Activated CD4-positive, alpha-beta T cell treated with anti-CD3 and anti-CD28 coated beads, Interleukin-2, amount 50 U/mL, for 48 hours (primary cell): ENCODE data around the gene MGAT4D.
A peak's percentile ranks its signal among the peaks of the same experiment; 100 is the strongest.
"Not testable (repeated sequence)": the region's sequence is repeated elsewhere in the genome, so short reads cannot be mapped to it uniquely, and the experiment has no call there.

Experiments
- DNase-seq, 2 experiments: peaks; one replicate each; pipeline ENCODE4 v3.0.0-alpha.2; 2020

MGAT4D gene

DNA sequence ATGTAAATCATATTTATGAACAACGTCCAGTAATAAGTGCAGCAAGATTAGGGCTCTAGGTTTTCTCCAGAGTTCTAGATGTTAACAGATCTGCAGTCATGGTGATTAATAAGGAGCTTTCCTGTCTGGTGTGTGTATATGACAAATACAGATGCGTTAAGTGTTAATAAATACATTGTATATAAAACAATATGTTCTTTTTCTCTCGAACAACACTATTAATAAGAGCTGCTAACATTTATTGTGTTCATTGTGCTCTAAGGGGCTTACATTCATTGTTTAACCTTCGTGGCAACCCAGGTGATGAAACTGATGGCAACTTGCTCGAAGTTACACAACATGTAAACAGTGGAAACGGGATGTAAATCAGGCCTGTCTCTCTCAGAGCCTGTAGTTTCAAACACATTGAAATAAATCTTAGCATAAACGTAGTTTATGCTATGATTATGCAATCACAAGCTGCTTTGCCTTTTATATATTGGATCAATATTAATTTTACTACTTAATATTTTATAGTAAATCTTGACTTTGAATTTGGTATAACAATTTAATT, 70.1 kb downstream of the MGAT4D start:
- DNase-seq = no peak

DNA sequence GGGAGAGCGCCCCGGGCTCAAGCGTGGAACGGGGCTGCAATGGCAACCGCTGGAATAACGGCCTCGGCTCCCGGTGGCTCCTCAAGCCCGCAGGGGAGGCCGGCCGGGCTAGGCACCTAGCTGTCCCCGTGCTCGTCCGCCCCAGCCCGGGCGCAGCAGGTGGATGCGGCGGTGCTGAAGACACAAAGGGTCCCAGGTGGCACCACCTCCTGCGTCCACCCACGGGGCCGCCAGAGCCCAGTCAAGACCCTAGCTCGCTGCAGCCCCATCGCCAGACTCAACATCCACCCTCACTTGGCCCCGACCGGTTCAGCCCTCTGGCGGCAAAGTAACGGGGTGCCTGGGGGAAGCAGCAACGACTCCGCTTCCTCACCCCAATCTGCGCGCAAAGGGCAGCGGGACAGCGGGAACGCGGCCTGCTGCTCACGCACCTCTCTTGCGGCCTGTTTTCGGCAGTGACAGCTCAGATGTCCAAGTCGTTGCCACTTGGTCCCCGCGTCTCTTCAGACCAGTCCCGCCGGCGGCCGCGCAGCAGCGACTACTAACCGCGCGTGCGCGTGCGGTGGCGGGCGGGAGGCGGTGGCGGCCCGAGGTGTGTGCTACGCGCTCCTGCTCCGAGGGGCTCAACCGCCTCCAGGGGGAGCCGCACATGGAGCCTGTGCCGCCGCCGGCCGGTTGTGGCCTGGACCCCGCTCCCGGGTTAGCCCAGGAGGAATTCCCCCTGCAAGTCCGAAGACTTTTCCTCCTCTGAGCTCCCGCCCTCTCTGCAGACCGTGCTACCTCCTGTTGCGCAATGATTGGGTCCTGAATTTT, 70.8 kb downstream of the MGAT4D start, which contains the start of gene CLGN:
Gene CLGN, minus strand, starts transcription at position 543 of the 813 bp plus-strand sequence. CDS start 14,570 bp downstream, outside the sequence.
- DNase-seq = peak; percentile 56 to 63

DNA sequence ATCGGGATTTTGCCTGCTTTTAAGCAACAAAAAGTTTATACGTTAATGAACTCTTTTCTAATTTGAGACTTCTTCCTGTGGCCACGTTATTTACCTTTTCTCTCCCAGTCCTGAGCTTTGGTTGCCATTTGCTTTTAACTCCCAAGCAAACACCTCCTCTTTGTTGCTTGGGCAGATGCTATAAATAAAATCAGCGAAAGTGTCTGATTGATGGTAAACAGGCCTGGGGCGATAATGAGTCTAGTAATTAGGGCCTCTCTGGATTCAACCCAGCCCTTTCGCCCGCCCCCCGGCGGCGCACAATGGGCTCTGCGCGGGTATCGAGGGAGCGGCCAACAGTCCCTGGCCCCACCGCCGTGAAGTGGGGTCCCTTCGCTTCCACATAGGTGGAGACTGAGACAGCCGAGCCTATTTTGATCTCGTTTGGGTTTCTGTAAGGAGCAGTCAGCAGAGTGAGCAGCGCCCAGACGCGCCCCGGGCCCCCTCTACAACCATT, 71.4 kb downstream of the MGAT4D start:
- peak in 1 of 2 experiments; percentile 4 for DNase-seq

DNA sequence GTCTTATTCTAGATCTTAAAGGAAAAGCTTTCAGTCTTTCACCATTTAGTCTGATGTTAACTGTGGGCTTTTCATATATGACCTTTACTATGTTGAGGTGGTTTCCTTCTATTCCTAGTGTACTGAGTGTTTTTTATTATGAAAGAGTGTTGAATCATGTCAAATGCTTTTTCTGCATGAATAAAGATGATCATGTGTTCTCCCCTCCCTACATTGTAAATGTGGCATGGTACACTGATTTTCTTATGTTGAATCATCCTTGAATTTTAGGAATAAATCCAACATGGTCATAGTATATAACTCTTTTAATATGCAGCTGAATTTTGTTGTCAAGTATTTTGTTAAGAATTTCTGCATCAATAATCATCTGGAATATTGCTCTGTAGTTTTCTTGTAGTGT, 75.0 kb downstream of the MGAT4D start:
- DNase-seq = no peak

DNA sequence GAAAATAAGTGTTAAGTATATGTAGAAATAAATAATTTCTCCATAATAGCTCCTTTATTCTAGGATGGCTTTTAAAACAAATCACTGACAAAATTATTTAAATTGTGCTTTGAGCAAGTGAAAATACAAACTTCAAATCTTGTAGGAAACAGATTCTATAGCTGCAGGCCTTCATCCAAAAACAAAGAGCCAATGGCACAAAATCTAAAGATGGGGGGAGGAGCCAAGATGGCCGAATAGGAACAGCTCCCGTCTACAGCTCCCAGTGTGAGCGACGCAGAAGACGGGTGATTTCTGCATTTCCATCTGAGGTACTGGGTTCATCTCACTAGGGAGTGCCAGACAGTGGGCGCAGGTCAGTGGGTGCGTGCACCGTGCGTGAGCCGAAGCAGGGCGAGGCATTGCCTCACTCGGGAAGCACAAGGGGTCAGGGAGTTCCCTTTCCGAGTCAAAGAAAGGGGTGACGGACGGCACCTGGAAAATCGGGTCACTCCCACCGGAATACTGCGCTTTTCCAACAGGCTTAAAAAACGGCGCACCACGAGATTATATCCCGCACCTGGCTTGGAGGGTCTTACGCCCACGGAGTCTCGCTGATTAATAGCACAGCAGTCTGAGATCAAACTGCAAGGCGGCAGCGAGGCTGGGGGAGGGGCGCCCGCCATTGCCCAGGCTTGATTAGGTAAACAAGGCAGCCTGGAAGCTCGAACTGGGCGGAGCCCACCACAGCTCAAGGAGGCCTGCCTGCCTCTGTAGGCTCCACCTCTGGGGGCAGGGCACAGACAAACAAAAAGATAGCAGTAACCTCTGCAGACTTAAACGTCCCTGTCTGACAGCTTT, 84.7 kb downstream of the MGAT4D start:
- DNase-seq = not testable (repeated sequence)

DNA sequence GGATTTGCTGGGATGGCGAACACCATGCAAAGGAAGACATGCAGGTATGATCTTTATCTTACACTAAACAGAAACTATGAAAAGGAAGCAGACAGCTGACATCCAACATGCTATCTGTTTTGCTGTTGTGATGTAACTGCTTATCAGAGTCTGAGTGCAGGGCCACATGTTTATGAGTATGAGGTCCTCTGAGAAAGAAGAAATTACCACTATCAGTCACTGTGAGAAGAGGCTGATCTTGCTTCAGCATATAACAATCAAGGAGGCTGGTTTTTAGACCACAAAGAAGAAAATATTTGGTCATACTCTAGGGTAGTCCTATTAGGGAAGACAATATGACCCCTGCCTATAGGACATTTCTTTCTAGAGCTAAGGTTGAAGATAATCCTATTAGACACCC, 89.1 kb downstream of the MGAT4D start:
- DNase-seq = no peak

DNA sequence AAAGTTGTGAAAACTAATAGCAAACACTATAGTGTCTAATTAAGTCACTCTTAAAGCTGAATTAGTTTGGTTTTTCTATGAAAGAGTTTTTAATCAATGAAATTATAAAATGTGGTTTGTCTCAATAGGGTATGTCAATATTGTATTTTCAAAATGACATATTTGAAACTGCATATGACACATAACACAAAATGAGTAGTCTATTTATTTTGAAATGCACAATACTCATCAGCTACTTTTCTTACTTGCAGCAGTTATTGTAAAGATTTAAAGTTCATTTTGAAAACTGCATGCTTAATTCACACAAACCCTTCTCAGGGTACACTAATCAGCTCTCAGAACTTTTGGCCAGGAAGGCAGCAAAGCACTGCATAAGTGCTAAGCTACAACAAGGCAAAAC, 91.8 kb downstream of the MGAT4D start:
- DNase-seq = no peak

DNA sequence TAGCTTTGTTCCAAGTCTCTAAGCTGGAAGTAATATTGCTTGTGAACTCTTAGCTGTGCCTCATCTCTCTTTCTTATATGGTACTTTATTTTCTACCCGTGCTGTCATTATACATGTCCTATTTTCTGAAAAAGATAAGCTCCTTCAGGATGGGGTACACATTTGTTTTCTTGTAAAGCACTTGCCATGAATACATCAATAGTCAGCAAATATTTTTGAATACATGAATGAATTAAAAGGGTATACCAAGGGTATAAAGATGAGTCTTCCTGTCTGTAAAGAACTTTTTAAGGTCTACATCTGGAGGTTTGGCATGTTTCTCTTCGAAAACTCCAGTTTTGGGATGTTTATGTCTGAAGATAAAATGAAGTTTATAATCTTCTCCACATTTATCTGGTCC, 98.0 kb downstream of the MGAT4D start:
- DNase-seq = no peak

DNA sequence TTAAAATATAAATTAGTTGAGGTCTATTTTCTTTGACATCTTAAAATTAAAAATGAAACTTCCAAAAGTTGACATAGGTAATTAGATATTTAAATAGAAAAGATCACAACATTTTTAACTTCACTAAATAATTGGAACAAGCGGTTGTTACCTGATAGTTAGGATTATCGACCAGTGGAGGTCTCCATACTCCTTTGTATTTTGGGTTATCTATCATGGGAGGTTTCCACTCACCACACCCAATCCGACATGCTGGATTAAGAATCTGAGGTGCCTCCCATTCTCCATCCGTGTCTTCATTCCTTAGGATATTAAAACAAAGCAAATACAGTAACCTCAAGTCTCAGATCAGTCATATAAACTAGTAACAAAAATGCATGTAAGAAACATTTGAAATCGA, 102.4 kb downstream of the MGAT4D start:
- DNase-seq = no peak
